GM21447 (cell line): ENCODE measurements around the gene RIMBP2.

ENCODE experiments used
- ATAC-seq: cut with Tn5 transposase; IDR thresholded peaks from one replicate; pipeline ENCODE4 v1.9.1; 2021; ENCODE audit not compliant: unreplicated experiment

Gene RIMBP2

DNA sequence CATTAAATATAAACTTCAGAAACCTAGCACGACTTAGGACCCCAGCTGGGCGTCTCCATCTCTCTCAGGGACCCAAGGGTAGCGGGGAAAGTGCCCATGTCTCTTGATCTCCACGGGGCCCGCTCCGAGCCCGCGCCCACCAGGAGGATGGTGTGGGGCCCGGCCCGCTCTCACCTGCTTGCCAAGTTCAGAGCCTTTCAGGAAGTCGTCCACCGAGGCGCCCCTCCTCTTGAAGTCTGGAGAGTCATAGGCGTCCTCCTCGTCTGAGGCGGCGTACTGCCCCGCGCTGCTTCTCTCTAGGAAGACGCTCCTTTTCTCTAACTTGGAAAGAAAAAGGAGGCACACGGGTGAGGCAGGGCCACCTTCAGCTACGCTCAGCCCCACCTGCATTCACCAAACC lies 281.5 kb downstream of the RIMBP2 start:
- ATAC-seq: no peak

- ATAC-seq: no peak
These were observed 282.3 kb downstream of the RIMBP2 start for GRCh38 chr12:130433834-130434233.

DNA sequence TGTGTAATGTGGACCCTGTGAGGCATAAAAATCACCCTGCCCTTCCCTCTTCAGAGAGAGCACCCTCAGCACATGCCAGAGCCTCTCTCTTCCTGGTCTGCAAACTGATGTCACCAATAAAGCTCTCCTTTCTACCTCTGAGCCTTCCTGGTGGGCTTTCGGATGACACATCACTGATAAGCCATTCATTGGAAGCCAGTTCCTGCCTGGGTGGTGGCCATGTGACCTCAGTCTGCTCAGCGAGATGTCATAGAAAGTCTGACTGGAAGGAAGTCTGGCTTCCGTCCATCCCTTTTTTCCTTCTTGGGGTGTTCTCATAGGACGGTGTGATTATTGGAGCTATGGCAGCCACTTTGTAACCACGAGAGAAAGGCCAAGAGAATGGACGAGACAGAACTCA lies 282.7 kb downstream of the RIMBP2 start:
- ATAC-seq: no peak

DNA sequence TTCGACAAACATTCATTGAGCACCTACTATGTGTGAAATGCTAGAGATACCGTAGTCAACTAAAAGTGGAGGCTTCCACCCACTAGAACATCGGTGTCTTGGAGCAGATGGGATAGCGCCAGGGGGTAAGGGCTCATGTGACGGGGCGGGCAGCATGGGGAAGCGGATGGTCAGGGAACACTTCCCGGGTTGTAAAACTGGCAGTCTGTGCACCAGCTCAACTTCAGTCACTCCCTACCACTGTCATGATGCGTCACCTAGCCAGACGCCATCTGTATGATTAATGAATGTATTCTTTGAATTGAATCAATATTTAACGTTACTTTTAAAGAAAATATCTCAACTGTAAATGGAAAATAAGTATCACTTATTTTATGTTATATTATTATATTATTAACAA lies 284.9 kb downstream of the RIMBP2 start:
- no peak for ATAC-seq

GRCh38 chr12:130429656-130430505 lies 286.2 kb downstream of the RIMBP2 start:
- ATAC-seq: no peak

DNA sequence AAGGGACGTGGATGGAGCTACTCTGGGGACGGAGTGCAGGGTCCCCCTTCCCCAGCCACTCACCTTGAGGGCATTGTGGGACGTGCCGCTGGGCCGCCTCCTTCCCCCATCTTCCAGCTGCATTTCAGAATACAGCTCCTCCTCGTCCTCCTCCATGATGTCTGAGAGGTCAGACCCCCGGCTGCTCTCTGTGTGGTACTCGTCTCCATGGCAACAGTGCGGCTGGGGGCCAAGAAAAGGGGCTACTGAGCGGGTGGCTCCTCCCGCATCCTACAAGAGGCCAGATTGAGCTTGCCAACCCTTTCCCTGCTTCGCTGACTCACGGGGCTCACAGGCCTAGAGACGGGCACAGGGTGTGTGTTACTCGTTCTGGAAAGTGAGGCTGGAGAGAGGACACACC lies 288.0 kb downstream of the RIMBP2 start:
- no peak for ATAC-seq

DNA sequence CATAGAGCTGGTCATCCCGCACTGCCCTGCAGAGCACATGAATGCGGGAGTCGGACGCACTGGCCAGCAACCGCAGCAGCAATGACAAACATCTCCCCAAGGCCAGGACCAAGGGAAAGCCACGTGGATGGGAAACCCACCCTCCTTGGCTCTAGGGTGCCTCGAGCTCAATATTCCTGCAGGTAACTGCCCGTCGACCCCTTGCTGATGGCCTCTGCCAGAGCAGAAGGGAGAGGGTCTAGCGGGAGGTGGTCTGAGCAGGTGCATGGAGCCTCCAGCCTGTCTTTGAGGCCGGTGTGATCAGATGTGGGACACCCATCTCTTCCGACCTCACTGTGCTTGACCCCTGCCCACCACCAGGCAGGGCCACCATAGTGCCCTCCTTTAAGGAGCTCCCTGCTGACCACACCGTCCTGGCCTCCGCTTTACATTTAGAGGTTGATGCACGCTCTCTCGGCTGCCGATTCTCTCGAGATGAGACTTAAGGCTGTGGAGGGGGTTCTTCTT lies 288.7 kb downstream of the RIMBP2 start:
- no peak for ATAC-seq

- ATAC-seq: no peak
These were observed 290.3 kb downstream of the RIMBP2 start for GRCh38 chr12:130425698-130426245.

GRCh38 chr12:130424858-130425697 lies 291.0 kb downstream of the RIMBP2 start:
- no peak for ATAC-seq

GRCh38 chr12:130423991-130424857 lies 291.9 kb downstream of the RIMBP2 start:
- no peak for ATAC-seq

DNA sequence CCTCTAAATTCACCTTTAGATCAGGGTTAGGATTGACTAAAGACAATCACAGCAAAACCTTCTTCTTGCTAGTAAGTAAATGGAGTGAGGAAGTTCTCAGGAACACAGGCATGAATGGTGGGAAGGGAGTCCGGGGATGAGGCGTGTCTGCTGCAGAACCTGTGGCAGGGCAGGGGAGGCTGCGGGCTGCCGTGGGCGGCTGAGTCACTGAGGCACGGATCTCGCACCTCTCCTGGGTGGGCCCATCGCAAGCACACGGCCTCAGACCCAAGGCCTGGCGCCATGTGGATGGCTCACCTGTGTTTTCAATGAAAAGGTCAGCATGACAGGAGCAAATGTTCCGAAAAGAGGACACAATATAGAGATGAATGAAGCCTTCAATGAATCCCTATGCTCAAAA lies 293.0 kb downstream of the RIMBP2 start:
- no peak for ATAC-seq

- no peak for ATAC-seq
These were observed 293.4 kb downstream of the RIMBP2 start for GRCh38 chr12:130422676-130423075.

DNA sequence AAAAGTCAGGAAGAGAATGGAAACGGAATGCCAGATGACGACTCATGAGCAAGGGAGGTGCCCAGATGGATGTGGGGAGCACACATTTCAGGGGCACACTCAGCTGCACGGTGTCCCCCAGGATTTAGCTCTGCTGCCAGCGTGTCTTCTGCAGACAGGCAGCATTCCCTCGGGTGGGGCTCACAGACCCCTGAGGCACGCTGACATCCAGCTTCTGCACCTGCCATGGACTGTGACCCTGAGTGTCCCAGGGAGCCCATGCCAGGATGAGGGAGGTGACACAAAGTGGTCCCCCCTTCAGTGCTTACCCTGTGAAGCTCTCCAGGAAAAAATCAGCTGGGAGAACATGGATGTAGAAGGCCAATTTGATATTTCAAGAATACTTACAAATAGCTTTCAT lies 294.2 kb downstream of the RIMBP2 start:
- no peak for ATAC-seq

DNA sequence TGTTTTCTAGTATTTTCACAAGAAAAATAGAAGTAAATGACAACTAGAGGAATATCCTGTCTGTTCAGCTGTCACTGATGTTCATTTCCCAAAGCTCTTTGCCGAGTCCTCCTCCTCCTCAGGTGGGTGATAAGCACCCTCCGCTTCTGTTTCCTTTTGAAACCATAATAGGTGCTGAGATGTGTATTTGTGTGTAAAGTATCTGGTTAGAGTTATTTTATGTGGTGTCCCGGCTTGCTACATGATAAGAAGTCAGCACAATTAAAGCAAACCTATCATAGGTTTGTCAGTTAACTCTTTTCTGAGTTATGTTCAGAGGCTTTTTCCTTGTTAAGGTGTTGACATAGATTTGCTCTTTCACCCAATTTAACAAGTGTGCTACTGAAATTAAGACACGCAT lies 296.0 kb downstream of the RIMBP2 start:
- no peak for ATAC-seq

GRCh38 chr12:130419116-130419515 lies 297.0 kb downstream of the RIMBP2 start:
- no peak for ATAC-seq

- no peak for ATAC-seq
These were observed 297.8 kb downstream of the RIMBP2 start for GRCh38 chr12:130418251-130418650.

- no peak for ATAC-seq
These were observed 301.7 kb downstream of the RIMBP2 start for GRCh38 chr12:130414381-130414780.

GRCh38 chr12:130413909-130414308 lies 302.2 kb downstream of the RIMBP2 start:
- no peak for ATAC-seq

DNA sequence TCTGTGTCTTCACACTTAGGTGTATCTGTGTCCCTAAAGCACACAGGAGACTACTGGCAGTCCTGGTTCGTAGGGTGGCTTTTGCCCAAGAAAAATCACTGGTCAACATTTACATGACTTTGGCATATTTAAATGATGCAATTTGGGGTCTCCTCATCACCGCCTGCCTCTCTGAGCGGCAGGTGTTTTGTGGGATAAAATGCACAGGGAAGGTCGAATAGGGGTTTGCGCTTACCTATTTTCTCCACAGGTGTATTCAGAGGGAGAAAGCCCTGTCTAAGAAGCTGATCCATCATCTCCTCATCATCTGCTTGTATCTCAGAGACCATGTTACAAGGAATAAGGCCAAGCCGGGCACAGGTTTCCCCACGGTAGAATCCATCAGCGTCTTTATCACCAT lies 303.7 kb downstream of the RIMBP2 start:
- no peak for ATAC-seq

DNA sequence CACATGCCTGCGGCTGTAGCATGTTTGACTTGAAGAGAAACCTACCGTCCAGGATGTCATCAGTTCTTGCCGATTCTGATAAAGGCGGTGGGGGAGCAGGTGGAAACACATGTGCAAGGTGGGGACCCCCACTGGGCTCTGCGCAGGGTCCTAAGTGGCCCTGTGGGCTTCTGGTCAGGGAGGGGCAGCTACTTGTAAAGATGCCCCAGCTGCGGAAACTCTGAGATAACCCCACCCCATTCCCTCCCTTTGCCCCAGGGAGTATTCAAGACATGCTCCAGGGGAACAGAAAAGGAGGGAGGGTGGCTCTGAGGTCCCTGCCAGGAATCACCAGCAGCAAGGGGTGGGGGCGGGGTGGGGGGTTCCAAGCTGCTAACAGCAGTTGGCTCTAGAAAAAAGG lies 310.8 kb downstream of the RIMBP2 start:
- no peak for ATAC-seq

DNA sequence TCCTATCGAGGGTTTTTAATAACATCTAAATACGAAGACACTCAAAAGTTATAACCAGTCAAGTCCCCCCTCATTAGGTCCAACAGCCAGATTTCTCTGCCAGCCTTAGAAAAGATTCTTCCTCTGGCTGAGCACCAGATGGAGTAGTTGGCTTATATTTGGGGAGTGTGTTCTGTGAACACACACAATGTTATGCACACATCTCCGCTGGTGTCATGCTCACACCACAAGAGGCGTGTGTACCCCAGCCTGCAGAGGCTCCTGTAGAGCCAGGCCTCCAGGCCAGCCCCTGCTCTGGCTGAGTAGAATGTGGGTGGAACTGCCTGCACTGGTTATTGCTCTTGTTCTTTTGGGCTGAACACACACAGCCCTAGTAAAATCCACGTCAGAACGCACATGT lies 314.4 kb downstream of the RIMBP2 start:
- ATAC-seq: no peak
